WTC11 (cell line): ENCODE results near the gene AGAP5. TPM values are rescaled to one million over a fixed set of nuclear protein-coding genes. Genes with fewer than 3 reads are reported as not detected.
A peak's percentile ranks its signal among the peaks of the same experiment; 100 is the strongest.

Experiments used
- ATAC-seq: fragments of 200-7000 bp; cut with Tn5 transposase; 2 replicates; pipeline ENCODE4 v1.10.0; 2021; ENCODE audit warnings: mild to moderate bottlenecking, moderate library complexity
- CTCF ChIA-PET: fragments of 300-600 bp; sonication (Branson Sonifier 250); formaldehyde crosslinking; loops from one replicate; lab custom pipeline; 2021; ENCODE audit warnings: antibody characterized with exemption; lab: Charles Lee
- POLR2A ChIA-PET: fragments of 350-600 bp; sonication (Branson Sonifier 250); formaldehyde crosslinking; loops from one replicate; lab custom pipeline; 2021; ENCODE audit warnings: antibody characterized with exemption; lab: Charles Lee
- DNase-seq: peaks from one replicate; pipeline ENCODE4 v3.0.0; 2021; ENCODE audit warnings: low spot score
- H3K27ac Mint-ChIP-seq: 2 replicates; pipeline ENCODE4 v1.8.0; 2021; ENCODE audit warnings: mixed read lengths
- H3K27me3 Mint-ChIP-seq: 2 replicates; pipeline ENCODE4 v1.8.0; 2021; ENCODE audit warnings: low read depth, mild to moderate bottlenecking, moderate library complexity, mixed read lengths
- H3K36me3 Mint-ChIP-seq: 2 replicates; pipeline ENCODE4 v1.8.0; 2021; ENCODE audit warnings: mixed read lengths
- H3K4me1 Mint-ChIP-seq: 2 replicates; pipeline ENCODE4 v1.8.0; 2022; ENCODE audit warnings: mixed read lengths
- H3K4me3 Mint-ChIP-seq: 2 replicates; pipeline ENCODE4 v1.8.0; 2021; ENCODE audit warnings: mild to moderate bottlenecking, moderate library complexity, mixed read lengths
- H3K9me3 Mint-ChIP-seq: 2 replicates; pipeline ENCODE4 v1.8.0; 2021; ENCODE audit warnings: mixed read lengths
- E2F4 ChIP-seq: sonication (generic); formaldehyde crosslinking; IDR thresholded peaks from 2 replicates; pipeline ENCODE4 v1.8.1; 2022; ENCODE audit warnings: low read depth, mild to moderate bottlenecking, moderate library complexity, missing genetic modification reagents, borderline replicate concordance
- FOXP1 ChIP-seq: sonication (generic); formaldehyde crosslinking; IDR thresholded peaks from 2 replicates; pipeline ENCODE4 v1.8.0; 2022; ENCODE audit warnings: missing genetic modification reagents, mild to moderate bottlenecking, moderate library complexity, borderline replicate concordance
- FOXP4 ChIP-seq: sonication (generic); formaldehyde crosslinking; IDR thresholded peaks from 2 replicates; pipeline ENCODE4 v1.8.0; 2022; ENCODE audit warnings: mild to moderate bottlenecking, missing genetic modification reagents
- GRHL2 ChIP-seq: fragments of 250-450 bp; sonication (Bioruptor Pico); IDR thresholded peaks from 2 replicates; pipeline ENCODE4 v1.8.0; 2022; ENCODE audit warnings: mild to moderate bottlenecking, moderate library complexity; ENCODE audit not compliant: insufficient replicate concordance, severe bottlenecking
- JUN ChIP-seq: sonication (generic); formaldehyde crosslinking; IDR thresholded peaks from 2 replicates; pipeline ENCODE4 v1.8.0; 2023; ENCODE audit warnings: mild to moderate bottlenecking, missing genetic modification reagents
- MLX ChIP-seq: sonication (generic); formaldehyde crosslinking; IDR thresholded peaks from 2 replicates; pipeline ENCODE4 v1.8.1; 2023; ENCODE audit warnings: mild to moderate bottlenecking, missing genetic modification reagents, moderate library complexity
- OVOL2 ChIP-seq: fragments of 250-450 bp; sonication (Bioruptor Pico); IDR thresholded peaks from 2 replicates; pipeline ENCODE4 v1.9.0; 2021; ENCODE audit warnings: mild to moderate bottlenecking, borderline replicate concordance
- PRDM15 ChIP-seq: sonication (generic); formaldehyde crosslinking; IDR thresholded peaks from 2 replicates; pipeline ENCODE4 v1.8.0; 2022; ENCODE audit warnings: missing genetic modification reagents
- PRRX2 ChIP-seq: fragments of 250-450 bp; sonication (Bioruptor Pico); IDR thresholded peaks from 2 replicates; pipeline ENCODE4 v1.8.0; 2021; ENCODE audit warnings: mild to moderate bottlenecking
- RORB ChIP-seq: fragments of 250-450 bp; sonication (Bioruptor Pico); IDR thresholded peaks from 2 replicates; pipeline ENCODE4 v1.9.0; 2021; ENCODE audit warnings: mild to moderate bottlenecking
- SMAD3 ChIP-seq: sonication (generic); formaldehyde crosslinking; IDR thresholded peaks from 2 replicates; pipeline ENCODE4 v1.8.0; 2022; ENCODE audit warnings: missing genetic modification reagents, mild to moderate bottlenecking, borderline replicate concordance
- TEAD4 ChIP-seq: sonication (generic); formaldehyde crosslinking; IDR thresholded peaks from 2 replicates; pipeline ENCODE4 v1.8.0; 2022; ENCODE audit warnings: mild to moderate bottlenecking, missing genetic modification reagents
- USF1 ChIP-seq: sonication (generic); formaldehyde crosslinking; IDR thresholded peaks from 2 replicates; pipeline ENCODE4 v1.8.0; 2022; ENCODE audit warnings: mild to moderate bottlenecking, missing genetic modification reagents
- ZNF121 ChIP-seq: sonication (generic); formaldehyde crosslinking; IDR thresholded peaks from 2 replicates; pipeline ENCODE4 v1.8.0; 2023; ENCODE audit warnings: missing genetic modification reagents
- ZNF219 ChIP-seq: sonication (generic); formaldehyde crosslinking; IDR thresholded peaks from 2 replicates; pipeline ENCODE4 v1.8.0; 2023; ENCODE audit warnings: missing genetic modification reagents, mild to moderate bottlenecking, borderline replicate concordance
- ZNF281 ChIP-seq: sonication (generic); formaldehyde crosslinking; IDR thresholded peaks from 2 replicates; pipeline ENCODE4 v1.8.0; 2023; ENCODE audit warnings: mild to moderate bottlenecking, missing genetic modification reagents
- ZNF416 ChIP-seq: fragments of 250-450 bp; sonication (Bioruptor Pico); IDR thresholded peaks from 2 replicates; pipeline ENCODE4 v1.9.0; 2021; ENCODE audit warnings: mild to moderate bottlenecking, inconsistent platforms
- ZNF671 ChIP-seq: fragments of 250-450 bp; sonication (Bioruptor Pico); IDR thresholded peaks from 2 replicates; pipeline ENCODE4 v1.8.0; 2021; ENCODE audit warnings: mild to moderate bottlenecking
- total RNA-seq: library from RNA; stranded (reverse); gene quantifications from 3 replicates; pipeline ENCODE4 v1.2.3, GENCODE V29; 2021
- TF ChIP-seq, protein P1 (sequence below): sonication (generic); formaldehyde crosslinking; IDR thresholded peaks from 2 replicates; pipeline ENCODE4 v1.8.0; 2023; ENCODE audit warnings: missing genetic modification reagents
- TF ChIP-seq, protein P2 (sequence below): sonication (generic); formaldehyde crosslinking; IDR thresholded peaks from 2 replicates; pipeline ENCODE4 v1.8.0; 2022; ENCODE audit warnings: mild to moderate bottlenecking, missing genetic modification reagents
- TF ChIP-seq, protein P3 (sequence below): fragments of 250-450 bp; sonication (Bioruptor Pico); IDR thresholded peaks from 2 replicates; pipeline ENCODE4 v1.9.0; 2021; ENCODE audit warnings: mild to moderate bottlenecking

Gene AGAP5
- total RNA-seq, 1 experiment from 2014 or later = 7.5 TPM

- Mint-ChIP-seq H3K27ac (peak overlapping the region; percentile 96), H3K36me3 (no peaks in the 10 kb centered on the region), H3K9me3 (no peaks in the 10 kb centered on the region), H3K27me3 (no peaks in the 10 kb centered on the region; the same call in 1 of the 2 replicates), H3K4me1 (peaks cover 20% of the 10 kb centered on the region), H3K4me3 (peak overlapping the region; percentile 97)
- peak; percentile 93 for DNase-seq
- POLR2A ChIA-PET = interaction anchor here (0.9 to 1.4 kb wide), 7 partner anchors 10 to 379 kb away, joined by 3 to 10 read pairs (median 4); partner anchors contain the start of genes DNAJC9 and USP54
- CTCF ChIA-PET = interaction anchor here (0.6 to 1.7 kb wide), 4 partner anchors 17 to 96 kb away, joined by 5 to 12 read pairs (median 8); no protein-coding TSS in a partner anchor
- peak; percentile 96 for ATAC-seq
- no peak for TF ChIP-seq RORB (CRISPR knock-in tag)
- TF ChIP-seq, protein P1, sequence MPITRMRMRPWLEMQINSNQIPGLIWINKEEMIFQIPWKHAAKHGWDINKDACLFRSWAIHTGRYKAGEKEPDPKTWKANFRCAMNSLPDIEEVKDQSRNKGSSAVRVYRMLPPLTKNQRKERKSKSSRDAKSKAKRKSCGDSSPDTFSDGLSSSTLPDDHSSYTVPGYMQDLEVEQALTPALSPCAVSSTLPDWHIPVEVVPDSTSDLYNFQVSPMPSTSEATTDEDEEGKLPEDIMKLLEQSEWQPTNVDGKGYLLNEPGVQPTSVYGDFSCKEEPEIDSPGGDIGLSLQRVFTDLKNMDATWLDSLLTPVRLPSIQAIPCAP (CRISPR knock-in tag) = no peak
- TF ChIP-seq JUN (CRISPR knock-in tag) = no peak
- no peak for TF ChIP-seq ZNF671
- TF ChIP-seq, protein P2, sequence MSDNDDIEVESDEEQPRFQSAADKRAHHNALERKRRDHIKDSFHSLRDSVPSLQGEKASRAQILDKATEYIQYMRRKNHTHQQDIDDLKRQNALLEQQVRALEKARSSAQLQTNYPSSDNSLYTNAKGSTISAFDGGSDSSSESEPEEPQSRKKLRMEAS = peak; percentile 69
- TF ChIP-seq PRRX2 (CRISPR knock-in tag) = no peak
- no peak for TF ChIP-seq ZNF416 (CRISPR knock-in tag)
- TF ChIP-seq ZNF219 = no peak
- peak; percentile 80 for TF ChIP-seq FOXP1 (CRISPR knock-in tag)
- TF ChIP-seq TEAD4 (CRISPR knock-in tag) = no peak
- TF ChIP-seq ZNF121 = no peak
- no peak for TF ChIP-seq PRDM15 (CRISPR knock-in tag)
- TF ChIP-seq E2F4 (CRISPR knock-in tag) = no peak
- no peak for TF ChIP-seq ZNF281
- TF ChIP-seq SMAD3 (CRISPR knock-in tag) = no peak
- TF ChIP-seq, protein P3, sequence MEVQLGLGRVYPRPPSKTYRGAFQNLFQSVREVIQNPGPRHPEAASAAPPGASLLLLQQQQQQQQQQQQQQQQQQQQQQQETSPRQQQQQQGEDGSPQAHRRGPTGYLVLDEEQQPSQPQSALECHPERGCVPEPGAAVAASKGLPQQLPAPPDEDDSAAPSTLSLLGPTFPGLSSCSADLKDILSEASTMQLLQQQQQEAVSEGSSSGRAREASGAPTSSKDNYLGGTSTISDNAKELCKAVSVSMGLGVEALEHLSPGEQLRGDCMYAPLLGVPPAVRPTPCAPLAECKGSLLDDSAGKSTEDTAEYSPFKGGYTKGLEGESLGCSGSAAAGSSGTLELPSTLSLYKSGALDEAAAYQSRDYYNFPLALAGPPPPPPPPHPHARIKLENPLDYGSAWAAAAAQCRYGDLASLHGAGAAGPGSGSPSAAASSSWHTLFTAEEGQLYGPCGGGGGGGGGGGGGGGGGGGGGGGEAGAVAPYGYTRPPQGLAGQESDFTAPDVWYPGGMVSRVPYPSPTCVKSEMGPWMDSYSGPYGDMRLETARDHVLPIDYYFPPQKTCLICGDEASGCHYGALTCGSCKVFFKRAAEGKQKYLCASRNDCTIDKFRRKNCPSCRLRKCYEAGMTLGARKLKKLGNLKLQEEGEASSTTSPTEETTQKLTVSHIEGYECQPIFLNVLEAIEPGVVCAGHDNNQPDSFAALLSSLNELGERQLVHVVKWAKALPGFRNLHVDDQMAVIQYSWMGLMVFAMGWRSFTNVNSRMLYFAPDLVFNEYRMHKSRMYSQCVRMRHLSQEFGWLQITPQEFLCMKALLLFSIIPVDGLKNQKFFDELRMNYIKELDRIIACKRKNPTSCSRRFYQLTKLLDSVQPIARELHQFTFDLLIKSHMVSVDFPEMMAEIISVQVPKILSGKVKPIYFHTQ (CRISPR knock-in tag) = no peak
- TF ChIP-seq FOXP4 (CRISPR knock-in tag) = no peak
- no peak for TF ChIP-seq GRHL2 (CRISPR knock-in tag)
- no peak for TF ChIP-seq MLX (CRISPR knock-in tag)
- no peak for TF ChIP-seq OVOL2 (CRISPR knock-in tag)
- no peak for TF ChIP-seq USF1 (CRISPR knock-in tag)
Observed at GRCh38 chr10:73625884-73626752, 71.8 kb downstream of the AGAP5 start.
